ENCODE data around the gene GOLIM4.

DNA sequence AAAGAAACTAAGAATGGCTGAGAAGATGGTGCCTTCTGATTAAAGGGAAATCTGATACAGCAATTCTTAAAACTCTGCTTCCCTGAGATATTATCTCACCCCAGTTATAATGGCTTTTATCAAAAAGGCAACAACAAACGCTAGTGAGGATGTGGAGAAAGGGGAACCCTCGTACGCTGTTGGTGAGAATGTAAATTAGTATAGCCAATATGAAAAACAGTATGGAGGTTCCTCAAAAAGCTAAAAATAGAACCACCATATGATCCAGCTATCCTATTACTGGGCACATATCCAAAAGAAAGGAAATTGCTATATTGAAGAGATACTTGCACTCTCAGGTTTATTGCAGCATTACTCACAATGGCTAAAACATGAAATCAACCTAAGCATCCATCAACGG, 65.1 kb downstream of the GOLIM4 start:
- TF ChIP-seq, protein P1, sequence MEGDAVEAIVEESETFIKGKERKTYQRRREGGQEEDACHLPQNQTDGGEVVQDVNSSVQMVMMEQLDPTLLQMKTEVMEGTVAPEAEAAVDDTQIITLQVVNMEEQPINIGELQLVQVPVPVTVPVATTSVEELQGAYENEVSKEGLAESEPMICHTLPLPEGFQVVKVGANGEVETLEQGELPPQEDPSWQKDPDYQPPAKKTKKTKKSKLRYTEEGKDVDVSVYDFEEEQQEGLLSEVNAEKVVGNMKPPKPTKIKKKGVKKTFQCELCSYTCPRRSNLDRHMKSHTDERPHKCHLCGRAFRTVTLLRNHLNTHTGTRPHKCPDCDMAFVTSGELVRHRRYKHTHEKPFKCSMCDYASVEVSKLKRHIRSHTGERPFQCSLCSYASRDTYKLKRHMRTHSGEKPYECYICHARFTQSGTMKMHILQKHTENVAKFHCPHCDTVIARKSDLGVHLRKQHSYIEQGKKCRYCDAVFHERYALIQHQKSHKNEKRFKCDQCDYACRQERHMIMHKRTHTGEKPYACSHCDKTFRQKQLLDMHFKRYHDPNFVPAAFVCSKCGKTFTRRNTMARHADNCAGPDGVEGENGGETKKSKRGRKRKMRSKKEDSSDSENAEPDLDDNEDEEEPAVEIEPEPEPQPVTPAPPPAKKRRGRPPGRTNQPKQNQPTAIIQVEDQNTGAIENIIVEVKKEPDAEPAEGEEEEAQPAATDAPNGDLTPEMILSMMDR (IDR thresholded peaks at IDR 0.05), result no peak
- no peak for TF ChIP-seq ZFX (IDR thresholded peaks at IDR 0.05; ENCODE audit: borderline replicate concordance)
